Gastrocnemius medialis (tissue), 4 donors: Measurements from ENCODE around the gene CRTC3.

Source experiments
- POLR2A ChIP-seq, 2 donors: fragments of 450-650 bp; IDR thresholded peaks; one replicate each; pipeline ENCODE4 v1.6.1; 2017; ENCODE audit warnings: antibody characterized with exemption in 2 of 2, mild to moderate bottlenecking in 2 of 2, moderate library complexity in 2 of 2
- TF ChIP-seq, protein P1 (sequence below), 5 experiments: fragments of 450-650 bp in 3 of 5; fragments of 200-600 bp in 2 of 5; sonication (generic) in 2 of 5; IDR thresholded peaks in 4 of 5; conservative IDR thresholded peaks in 1 of 5; 1 replicate in 4 of 5; 2 replicates in 1 of 5; pipeline ENCODE4 v1.5.1; 2016 to 2019; ENCODE audit warnings: antibody characterized with exemption in 5 of 5, mild to moderate bottlenecking in 3 of 5, moderate library complexity in 3 of 5

- TF ChIP-seq POLR2A (IDR thresholded peaks at IDR 0.05), result no peak
- TF ChIP-seq, protein P1, sequence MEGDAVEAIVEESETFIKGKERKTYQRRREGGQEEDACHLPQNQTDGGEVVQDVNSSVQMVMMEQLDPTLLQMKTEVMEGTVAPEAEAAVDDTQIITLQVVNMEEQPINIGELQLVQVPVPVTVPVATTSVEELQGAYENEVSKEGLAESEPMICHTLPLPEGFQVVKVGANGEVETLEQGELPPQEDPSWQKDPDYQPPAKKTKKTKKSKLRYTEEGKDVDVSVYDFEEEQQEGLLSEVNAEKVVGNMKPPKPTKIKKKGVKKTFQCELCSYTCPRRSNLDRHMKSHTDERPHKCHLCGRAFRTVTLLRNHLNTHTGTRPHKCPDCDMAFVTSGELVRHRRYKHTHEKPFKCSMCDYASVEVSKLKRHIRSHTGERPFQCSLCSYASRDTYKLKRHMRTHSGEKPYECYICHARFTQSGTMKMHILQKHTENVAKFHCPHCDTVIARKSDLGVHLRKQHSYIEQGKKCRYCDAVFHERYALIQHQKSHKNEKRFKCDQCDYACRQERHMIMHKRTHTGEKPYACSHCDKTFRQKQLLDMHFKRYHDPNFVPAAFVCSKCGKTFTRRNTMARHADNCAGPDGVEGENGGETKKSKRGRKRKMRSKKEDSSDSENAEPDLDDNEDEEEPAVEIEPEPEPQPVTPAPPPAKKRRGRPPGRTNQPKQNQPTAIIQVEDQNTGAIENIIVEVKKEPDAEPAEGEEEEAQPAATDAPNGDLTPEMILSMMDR (IDR thresholded peaks at IDR 0.05 in 4 of 5, conservative IDR thresholded peaks at IDR 0.05 in 1 of 5), result no peak
These were observed 32.3 kb upstream of the CRTC3 start for GRCh38 chr15:90497376-90497775.
